HCT116 (cell line): ENCODE results near the gene ASCC1. TPM values are rescaled to one million over a fixed set of nuclear protein-coding genes. Genes with fewer than 3 reads are reported as not detected.

Experiments used
- ATAC-seq: fragments of 200-7000 bp; cut with Tn5 transposase; 2 replicates; pipeline ENCODE4 v1.9.1; 2020; ENCODE audit warnings: mild to moderate bottlenecking, moderate library complexity
- BruUV-seq: library from RNA; stranded (reverse); fragments of 400-500 nt; replicated peaks from 2 replicates; lab custom pipeline; 2021; lab: Mats Ljungman, UMichigan
- CTCF ChIA-PET: fragments of 300-600 bp; sonication (Branson Sonifier 250); formaldehyde crosslinking; loops from one replicate; lab custom pipeline; 2021; ENCODE audit warnings: antibody characterized with exemption; lab: Charles Lee
- POLR2A ChIA-PET: fragments of 300-600, 350-600 bp; sonication (Branson Sonifier 250); formaldehyde crosslinking; loops from one replicate; lab custom pipeline; 2021; ENCODE audit warnings: antibody characterized with exemption; lab: Charles Lee
- RAD21 ChIA-PET, 2 experiments: fragments of 300-600 bp; sonication (Branson Sonifier 250); formaldehyde crosslinking; loops; one replicate each; lab custom pipeline; 2023; ENCODE audit warnings: low total read pairs in 2 of 2; ENCODE audit not compliant: uncharacterized antibody in 2 of 2, unreplicated experiment in 2 of 2, low non-redundant PET in 1 of 2; lab: Charles Lee
- DNase-seq: peaks from one replicate; pipeline ENCODE4 v3.0.0-alpha.2; 2010; ENCODE audit warnings: low read depth, low spot score
- H2AFZ ChIP-seq: fragments of 200-600 bp; shearing (Covaris generic), sonication (generic); 2 replicates; pipeline ENCODE4 v1.6.1; 2017; ENCODE audit warnings: low read depth, mixed run types, mixed read lengths, antibody characterized with exemption, low read length; ENCODE audit not compliant: poor library complexity, severe bottlenecking
- H3K27ac ChIP-seq: 2 replicates; pipeline ENCODE4 v1.5.1; 2012; ENCODE audit warnings: low read depth, low read length
- H3K27me3 ChIP-seq: fragments of 200-600 bp; sonication (generic); 2 replicates; pipeline ENCODE4 v1.6.1; 2016; ENCODE audit warnings: mixed run types, low read length, mixed read lengths; ENCODE audit not compliant: insufficient read depth
- H3K36me3 ChIP-seq, 2 experiments: fragments of 200-500 bp in 1 of 2; fragments of 200-600 bp in 1 of 2; sonication (Bioruptor generic) in 1 of 2; sonication (generic) in 1 of 2; 2 replicates each; pipeline versions ENCODE4 v1.5.1 to v1.6.1; 2014 to 2016; ENCODE audit warnings: low read length in 2 of 2, inconsistent platforms in 1 of 2, mixed read lengths in 1 of 2, mixed run types in 1 of 2; ENCODE audit not compliant: insufficient read depth in 2 of 2, control insufficient read depth in 1 of 2
- H3K4me1 ChIP-seq, 2 experiments: fragments of 200-600 bp in 1 of 2; sonication (generic) in 1 of 2; 2 replicates each; pipeline versions ENCODE4 v1.5.1 to v1.6.1; 2012 to 2017; ENCODE audit warnings: low read length in 2 of 2, inconsistent platforms in 1 of 2, mild to moderate bottlenecking in 1 of 2, mixed read lengths in 1 of 2, mixed run types in 1 of 2, moderate library complexity in 1 of 2; ENCODE audit not compliant: insufficient read depth in 2 of 2, control insufficient read depth in 1 of 2
- H3K4me2 ChIP-seq: fragments of 200-600 bp; sonication (generic); 2 replicates; pipeline ENCODE4 v1.6.1; 2017; ENCODE audit warnings: mixed run types, low read length, mixed read lengths
- H3K4me3 ChIP-seq, 2 experiments: fragments of 200-600 bp in 1 of 2; sonication (generic) in 1 of 2; replicated peaks in 1 of 2; 2 replicates each; pipeline ENCODE4 v1.5.1; 2011 to 2016; ENCODE audit warnings: low read length in 2 of 2, control low read depth in 1 of 2, low read depth in 1 of 2, mild to moderate bottlenecking in 1 of 2, mixed read lengths in 1 of 2, mixed run types in 1 of 2
- H3K79me2 ChIP-seq: fragments of 200-600 bp; sonication (generic); 2 replicates; pipeline ENCODE4 v1.6.1; 2017; ENCODE audit warnings: mild to moderate bottlenecking, mixed run types, low read length, moderate library complexity, mixed read lengths; ENCODE audit not compliant: insufficient read depth
- H3K9ac ChIP-seq: fragments of 200-600 bp; sonication (generic); 2 replicates; pipeline ENCODE4 v1.6.1; 2016; ENCODE audit warnings: low read length, mixed read lengths
- H3K9me2 ChIP-seq: fragments of 200-600 bp; sonication (generic), shearing (Covaris generic); 2 replicates; pipeline ENCODE4 v1.6.1; 2017; ENCODE audit warnings: mixed run types, mild to moderate bottlenecking, moderate library complexity; ENCODE audit not compliant: insufficient read depth
- H3K9me3 ChIP-seq, 2 experiments: fragments of 200-500 bp in 1 of 2; fragments of 200-600 bp in 1 of 2; sonication (Bioruptor generic) in 1 of 2; sonication (generic) in 1 of 2; 2 replicates each; pipeline ENCODE4 v1.6.1; 2014 to 2017; ENCODE audit warnings: low read length in 2 of 2, mixed read lengths in 2 of 2, inconsistent platforms in 1 of 2, low read depth in 1 of 2, mild to moderate bottlenecking in 1 of 2, mixed run types in 1 of 2, moderate library complexity in 1 of 2; ENCODE audit not compliant: control insufficient read depth in 1 of 2, insufficient read depth in 1 of 2
- H4K20me1 ChIP-seq: fragments of 200-600 bp; sonication (generic), shearing (Covaris generic); 2 replicates; pipeline ENCODE4 v1.6.1; 2017; ENCODE audit warnings: mixed run types, mild to moderate bottlenecking, moderate library complexity; ENCODE audit not compliant: insufficient read depth
- CTCF ChIP-seq, 3 experiments: fragments of 200-600 bp in 1 of 3; sonication (generic) in 1 of 3; IDR thresholded peaks in 2 of 3; conservative IDR thresholded peaks in 1 of 3; 2 replicates each; pipeline ENCODE4 v1.5.1; 2012 to 2017; ENCODE audit warnings: low read depth in 2 of 3, low read length in 2 of 3, antibody characterized with exemption in 1 of 3, borderline replicate concordance in 1 of 3, control low read depth in 1 of 3, mild to moderate bottlenecking in 1 of 3, mixed read lengths in 1 of 3, mixed run types in 1 of 3, moderate library complexity in 1 of 3; ENCODE audit not compliant: insufficient read depth in 1 of 3
- ELF1 ChIP-seq: IDR thresholded peaks from 2 replicates; pipeline ENCODE4 v1.6.1; 2012; ENCODE audit warnings: low read depth, borderline replicate concordance
- EZH2 ChIP-seq: fragments of 200-600 bp; sonication (generic); IDR thresholded peaks from 2 replicates; pipeline ENCODE4 v1.6.1; 2017; ENCODE audit warnings: antibody characterized with exemption, mixed run types
- EZH2phosphoT487 ChIP-seq: fragments of 200-600 bp; IDR thresholded peaks from 2 replicates; pipeline ENCODE4 v1.6.1; 2018; ENCODE audit warnings: antibody characterized with exemption, borderline replicate concordance
- JUND ChIP-seq: IDR thresholded peaks from 2 replicates; pipeline ENCODE4 v1.6.1; 2012
- MAX ChIP-seq: IDR thresholded peaks from 2 replicates; pipeline ENCODE4 v1.6.1; 2012
- POLR2A ChIP-seq: IDR thresholded peaks from 2 replicates; pipeline ENCODE4 v1.7.0; 2011; ENCODE audit warnings: borderline replicate concordance; ENCODE audit not compliant: insufficient read depth, insufficient read length; ENCODE audit errors: extremely low read depth
- POLR2AphosphoS5 ChIP-seq: IDR thresholded peaks from 2 replicates; pipeline ENCODE4 v1.6.1; 2011; ENCODE audit warnings: mild to moderate bottlenecking, low read depth, low read length, moderate library complexity
- RAD21 ChIP-seq: IDR thresholded peaks from 2 replicates; pipeline ENCODE4 v1.6.1; 2012; ENCODE audit warnings: low read depth, mild to moderate bottlenecking
- REST ChIP-seq: IDR thresholded peaks from 2 replicates; pipeline ENCODE4 v1.6.1; 2012; ENCODE audit warnings: low read depth
- SP1 ChIP-seq: IDR thresholded peaks from 2 replicates; pipeline ENCODE4 v1.6.1; 2012; ENCODE audit warnings: low read depth
- SRF ChIP-seq: IDR thresholded peaks from 2 replicates; pipeline ENCODE4 v1.6.1; 2012; ENCODE audit warnings: low read depth
- ZFX ChIP-seq: fragments of 450-650 bp; IDR thresholded peaks from 2 replicates; pipeline ENCODE4 v1.6.1; 2017
- ZNF274 ChIP-seq: fragments of 200-500 bp; sonication (Bioruptor generic); IDR thresholded peaks from 2 replicates; pipeline ENCODE4 v1.6.1; 2014; ENCODE audit warnings: mild to moderate bottlenecking, low read depth, low read length, inconsistent platforms
- intact Hi-C: fragments of 100-400 bp; cut with micrococcal nuclease; formaldehyde crosslinking; loops from 2 replicates; pipeline ENCODE4 v1.10.0; 2022
- total RNA-seq: library from RNA; stranded (reverse); gene quantifications from one replicate; pipeline ENCODE4 v1.2.1, GENCODE V29; 2021; ENCODE audit not compliant: unreplicated experiment

Gene ASCC1
- total RNA-seq, 1 experiment from 2014 or later: 34.5 TPM

DNA sequence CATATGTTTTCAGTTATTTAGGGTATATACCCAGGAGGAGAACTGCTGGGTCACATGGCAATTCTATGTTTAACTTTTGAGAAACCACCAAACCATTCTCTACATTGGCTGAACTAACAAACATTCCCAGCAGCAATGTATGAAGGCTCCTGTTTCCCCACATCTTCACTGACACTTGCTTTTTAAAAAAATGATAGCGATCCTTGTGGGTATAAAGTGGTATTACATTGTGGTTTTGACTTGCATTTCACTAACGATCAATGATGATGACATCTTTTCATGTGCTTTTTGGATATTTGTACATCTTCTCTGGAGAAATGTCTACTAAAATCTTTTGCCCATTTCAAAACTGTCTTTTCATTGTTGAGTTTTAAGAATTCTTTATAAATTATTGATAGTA, 51.5 kb downstream of the ASCC1 start (continued):
- TF ChIP-seq CTCF (IDR thresholded peaks at IDR 0.05 in 2 of 3, conservative IDR thresholded peaks at IDR 0.05 in 1 of 3; ENCODE audit: borderline replicate concordance in 1 of 3, insufficient read depth in 1 of 3, low read depth in 2 of 3, low read length in 2 of 3): peak in 2 of 3 experiments; percentile 20 to 44; a peak in 2 of 6 replicates
- no peak for TF ChIP-seq POLR2A
- TF ChIP-seq JUND: no peak
- TF ChIP-seq ZNF274: no peak

GRCh38 chr10:72162978-72163377, 53.1 kb downstream of the ASCC1 start:
- no peak for ATAC-seq
- BruUV-seq: no TSS peak

GRCh38 chr10:72158176-72158575, 57.9 kb downstream of the ASCC1 start:
- Histone ChIP-seq H3K27ac (no peak overlapping the region), H3K4me2 (no peak overlapping the region), H3K9ac (no peak overlapping the region), H3K4me1 (peaks cover 4 to 5% of the 10 kb centered on the region in 2 experiments), H3K79me2 (no peaks in the 10 kb centered on the region), H3K9me3 (no peaks in the 10 kb centered on the region), H4K20me1 (no peaks in the 10 kb centered on the region), H3K4me3 (no peak overlapping the region), H2AFZ (no peak overlapping the region), H3K36me3 (no peaks in the 10 kb centered on the region), H3K27me3 (no peaks in the 10 kb centered on the region), H3K9me2 (no peaks in the 10 kb centered on the region)
- BruUV-seq: no TSS peak
- no peak for ATAC-seq
- RAD21 ChIA-PET: no interaction called here
- no peak for TF ChIP-seq POLR2AphosphoS5
- no peak for TF ChIP-seq RAD21
- no peak for TF ChIP-seq ZFX
- no peak for TF ChIP-seq SRF
- TF ChIP-seq REST: no peak
- no peak for TF ChIP-seq SP1
- TF ChIP-seq ELF1: no peak
- no peak for TF ChIP-seq ZNF274
- no peak for TF ChIP-seq EZH2phosphoT487
- TF ChIP-seq MAX: no peak
- no peak for DNase-seq
- CTCF ChIA-PET: interaction anchor here (1.6 kb wide), 1 partner anchor 32 kb away, joined by 4 read pairs; no protein-coding TSS in a partner anchor
- intact Hi-C loops: no loop called here
- POLR2A ChIA-PET: no interaction called here

More at GRCh38 chr10:72162978-72163377, 53.1 kb downstream of the ASCC1 start:
- no peak for DNase-seq
- no peaks in the 10 kb centered on the region for H3K27me3 ChIP-seq
- peaks cover 9 to 15% of the 10 kb centered on the region in 2 experiments for H3K4me1 ChIP-seq
- RAD21 ChIA-PET: no interaction called here
- H3K9me2 ChIP-seq: no peaks in the 10 kb centered on the region
- H2AFZ ChIP-seq: no peak overlapping the region
- no peak overlapping the region for H3K9ac ChIP-seq
- H3K79me2 ChIP-seq: no peaks in the 10 kb centered on the region
- H3K27ac ChIP-seq: no peak overlapping the region
- H4K20me1 ChIP-seq: no peaks in the 10 kb centered on the region
- intact Hi-C loops: no loop called here
- no peaks in the 10 kb centered on the region for H3K9me3 ChIP-seq
- TF ChIP-seq EZH2 (no peak), ZFX (no peak)
- TF ChIP-seq, all 23 proteins: peak for 0
- no peaks in the 10 kb centered on the region for H3K36me3 ChIP-seq
- H3K4me3 ChIP-seq: no peak overlapping the region
- peak overlapping the region; percentile 33 for H3K4me2 ChIP-seq
- CTCF ChIA-PET: no interaction called here
- POLR2A ChIA-PET: no interaction called here
